ENCODE results near the gene SERINC4. TPM values are rescaled to one million over a fixed set of nuclear protein-coding genes. Genes with fewer than 3 reads are reported as not detected.
"Not testable (repeated sequence)": the region's sequence is repeated elsewhere in the genome, so short reads cannot be mapped to it uniquely, and the experiment has no call there.

Gene SERINC4
- polyA plus RNA-seq, 4 donors = 0.24 to 0.45 (median 0.34) TPM; not detected in 1

GRCh38 chr15:43826508-43827341, 26.7 kb upstream of the SERINC4 start, which contains the start of gene WDR76:
Gene WDR76, plus strand, starts transcription at chr15:43827002. Its CDS starts 31 bp downstream, at chr15:43827033.
- peaks cover 0 to 2% (median 0%) of the 10 kb centered on the region in 3 donors for H3K36me3 ChIP-seq (ENCODE audit: control insufficient read depth in 3 of 3, insufficient read depth in 2 of 3, low read depth in 1 of 3, low read length in 3 of 3)
- peaks cover 0 to 11% (median 4%) of the 10 kb centered on the region in 3 donors for H3K4me1 ChIP-seq (ENCODE audit: control insufficient read depth in 3 of 3, insufficient read depth in 2 of 3, low read depth in 1 of 3, low read length in 2 of 3)
- WGBS, 3 donors = 2 to 3% (median 2%) methylated on average over 48 of the region's 48 CpGs
- peak within 1 kb of the TSS in 2 of 3 donors; percentile 63 to 68 for H3K4me3 ChIP-seq (ENCODE audit: low read depth in 1 of 3, low read length in 3 of 3)
- peak within 1 kb of the TSS; percentile 34 to 71 (median 50) for H3K27ac ChIP-seq (ENCODE audit: low read depth in 1 of 3, low read length in 2 of 3)
- H3K9me3 ChIP-seq (ENCODE audit: control insufficient read depth in 2 of 2, insufficient read depth in 1 of 2, low read depth in 1 of 2, low read length in 1 of 2) = no peaks in the 10 kb centered on the region
- DNase-seq = peak; percentile 84 to 88
- FAIRE-seq = no peak
- no peaks in the 10 kb centered on the region for H3K27me3 ChIP-seq (ENCODE audit: control insufficient read depth in 3 of 3, insufficient read depth in 3 of 3, low read length in 3 of 3)

GRCh38 chr15:43826029-43826507, 26.0 kb upstream of the SERINC4 start:
- peaks cover 0 to 11% (median 4%) of the 10 kb centered on the region in 3 donors for H3K4me1 ChIP-seq (ENCODE audit: control insufficient read depth in 3 of 3, insufficient read depth in 2 of 3, low read depth in 1 of 3, low read length in 2 of 3)

GRCh38 chr15:43825305-43825704, 25.3 kb upstream of the SERINC4 start:
- H3K27me3 ChIP-seq (ENCODE audit: control insufficient read depth in 3 of 3, insufficient read depth in 3 of 3, low read length in 3 of 3); H3K4me3 ChIP-seq (ENCODE audit: low read depth in 1 of 3, low read length in 3 of 3); H3K27ac ChIP-seq (ENCODE audit: low read depth in 1 of 3, low read length in 2 of 3); DNase-seq; H3K36me3 ChIP-seq (ENCODE audit: control insufficient read depth in 3 of 3, insufficient read depth in 2 of 3, low read depth in 1 of 3, low read length in 3 of 3); H3K9me3 ChIP-seq (ENCODE audit: control insufficient read depth in 2 of 2, insufficient read depth in 1 of 2, low read depth in 1 of 2, low read length in 1 of 2); FAIRE-seq: not testable (repeated sequence)
- peaks cover 0 to 11% (median 4%) of the 10 kb centered on the region in 3 donors for H3K4me1 ChIP-seq (ENCODE audit: control insufficient read depth in 3 of 3, insufficient read depth in 2 of 3, low read depth in 1 of 3, low read length in 2 of 3)
- 94 to 97% (median 96%) methylated on average over 11 of the region's 11 CpGs for WGBS, 3 donors

More at GRCh38 chr15:43826029-43826507, 26.0 kb upstream of the SERINC4 start:
- Histone ChIP-seq H3K27me3 (ENCODE audit: control insufficient read depth in 3 of 3, insufficient read depth in 3 of 3, low read length in 3 of 3) (no peaks in the 10 kb centered on the region), H3K9me3 (ENCODE audit: control insufficient read depth in 2 of 2, insufficient read depth in 1 of 2, low read depth in 1 of 2, low read length in 1 of 2) (no peaks in the 10 kb centered on the region), H3K4me3 (ENCODE audit: low read depth in 1 of 3, low read length in 3 of 3) (peak overlapping the region in 1 of 3 donors; percentile 68), H3K36me3 (ENCODE audit: control insufficient read depth in 3 of 3, insufficient read depth in 2 of 3, low read depth in 1 of 3, low read length in 3 of 3) (no peaks in the 10 kb centered on the region), H3K27ac (ENCODE audit: low read depth in 1 of 3, low read length in 2 of 3) (peak overlapping the region in 1 of 3 donors; percentile 71)
- DNase-seq (no peak), FAIRE-seq (no peak)
- 94 to 98% (median 94%) methylated on average over 11 of the region's 11 CpGs for WGBS, 3 donors

GRCh38 chr15:43824302-43825246, 24.6 kb upstream of the SERINC4 start, which contains the start of gene MFAP1:
Gene MFAP1, minus strand, starts transcription at chr15:43824690. Its CDS starts 121 bp downstream, at chr15:43824569.
- Histone ChIP-seq H3K36me3 (ENCODE audit: control insufficient read depth in 3 of 3, insufficient read depth in 2 of 3, low read depth in 1 of 3, low read length in 3 of 3) (peaks cover 0 to 7% (median 0%) of the 10 kb centered on the region in 3 donors), H3K4me1 (ENCODE audit: control insufficient read depth in 3 of 3, insufficient read depth in 2 of 3, low read depth in 1 of 3, low read length in 2 of 3) (peaks cover 0 to 11% (median 4%) of the 10 kb centered on the region in 3 donors), H3K4me3 (ENCODE audit: low read depth in 1 of 3, low read length in 3 of 3) (peak within 1 kb of the TSS; percentile 65 to 78 (median 76)), H3K27me3 (ENCODE audit: control insufficient read depth in 3 of 3, insufficient read depth in 3 of 3, low read length in 3 of 3) (no peaks in the 10 kb centered on the region), H3K9me3 (ENCODE audit: control insufficient read depth in 2 of 2, insufficient read depth in 1 of 2, low read depth in 1 of 2, low read length in 1 of 2) (no peaks in the 10 kb centered on the region), H3K27ac (ENCODE audit: low read depth in 1 of 3, low read length in 2 of 3) (peak within 1 kb of the TSS; percentile 27 to 96 (median 94))
- WGBS, 3 donors = 8 to 10% (median 8%) methylated on average over 46 of the region's 46 CpGs
- peak; percentile 62 for FAIRE-seq
- peak; percentile 97 for DNase-seq

- DNase-seq (no peak), FAIRE-seq (no peak)
- Histone ChIP-seq H3K4me1 (ENCODE audit: control insufficient read depth in 3 of 3, insufficient read depth in 2 of 3, low read depth in 1 of 3, low read length in 2 of 3) (peaks cover 0 to 11% (median 4%) of the 10 kb centered on the region in 3 donors), H3K4me3 (ENCODE audit: low read depth in 1 of 3, low read length in 3 of 3) (no peak overlapping the region), H3K36me3 (ENCODE audit: control insufficient read depth in 3 of 3, insufficient read depth in 2 of 3, low read depth in 1 of 3, low read length in 3 of 3) (peaks cover 0 to 14% (median 2%) of the 10 kb centered on the region in 3 donors), H3K9me3 (ENCODE audit: control insufficient read depth in 2 of 2, insufficient read depth in 1 of 2, low read depth in 1 of 2, low read length in 1 of 2) (no peaks in the 10 kb centered on the region), H3K27ac (ENCODE audit: low read depth in 1 of 3, low read length in 2 of 3) (no peak overlapping the region), H3K27me3 (ENCODE audit: control insufficient read depth in 3 of 3, insufficient read depth in 3 of 3, low read length in 3 of 3) (no peaks in the 10 kb centered on the region)
- WGBS, 3 donors = 53 to 66% (median 53%) methylated on average over 3 of the region's 3 CpGs
Measured at GRCh38 chr15:43821505-43821904, 21.5 kb upstream of the SERINC4 start.

GRCh38 chr15:43815064-43815463, 15.0 kb upstream of the SERINC4 start:
- DNase-seq; H3K4me3 ChIP-seq (ENCODE audit: low read depth in 1 of 3, low read length in 3 of 3); H3K4me1 ChIP-seq (ENCODE audit: control insufficient read depth in 3 of 3, insufficient read depth in 2 of 3, low read depth in 1 of 3, low read length in 2 of 3); H3K9me3 ChIP-seq (ENCODE audit: control insufficient read depth in 2 of 2, insufficient read depth in 1 of 2, low read depth in 1 of 2, low read length in 1 of 2); H3K27me3 ChIP-seq (ENCODE audit: control insufficient read depth in 3 of 3, insufficient read depth in 3 of 3, low read length in 3 of 3); FAIRE-seq; H3K27ac ChIP-seq (ENCODE audit: low read depth in 1 of 3, low read length in 2 of 3): not testable (repeated sequence)
- H3K36me3 ChIP-seq (ENCODE audit: control insufficient read depth in 3 of 3, insufficient read depth in 2 of 3, low read depth in 1 of 3, low read length in 3 of 3) = peaks cover 13 to 57% (median 18%) of the 10 kb centered on the region in 3 donors
- 93 to 99% (median 98%) methylated on average over 5 of the region's 5 CpGs for WGBS, 3 donors

GRCh38 chr15:43808960-43809678, 9.1 kb upstream of the SERINC4 start:
- H3K36me3 ChIP-seq (ENCODE audit: control insufficient read depth in 3 of 3, insufficient read depth in 2 of 3, low read depth in 1 of 3, low read length in 3 of 3) = peaks cover 19 to 69% (median 24%) of the 10 kb centered on the region in 3 donors
- FAIRE-seq = no peak
- no peaks in the 10 kb centered on the region for H3K9me3 ChIP-seq (ENCODE audit: control insufficient read depth in 2 of 2, insufficient read depth in 1 of 2, low read depth in 1 of 2, low read length in 1 of 2)
- H3K27me3 ChIP-seq (ENCODE audit: control insufficient read depth in 3 of 3, insufficient read depth in 3 of 3, low read length in 3 of 3) = no peaks in the 10 kb centered on the region
- H3K27ac ChIP-seq (ENCODE audit: low read depth in 1 of 3, low read length in 2 of 3) = no peak overlapping the region
- H3K4me1 ChIP-seq (ENCODE audit: control insufficient read depth in 3 of 3, insufficient read depth in 2 of 3, low read depth in 1 of 3, low read length in 2 of 3) = no peaks in the 10 kb centered on the region
- DNase-seq = no peak
- H3K4me3 ChIP-seq (ENCODE audit: low read depth in 1 of 3, low read length in 3 of 3) = no peak overlapping the region
- 82 to 95% (median 86%) methylated on average over 6 of the region's 6 CpGs for WGBS, 3 donors
